Peyer's patch (tissue), 4 donors: Measurements from ENCODE around the gene IL20RB.

ENCODE experiments used
- CTCF ChIP-seq, 6 experiments: fragments of 450-650 bp in 4 of 6; fragments of 200-600 bp in 2 of 6; sonication (generic) in 1 of 6; IDR thresholded peaks; one replicate each; pipeline ENCODE4 v1.5.1; 2017 to 2019; ENCODE audit warnings: antibody characterized with exemption in 6 of 6, mild to moderate bottlenecking in 3 of 6, moderate library complexity in 1 of 6
- POLR2A ChIP-seq, 2 donors: fragments of 450-650 bp; IDR thresholded peaks; one replicate each; pipeline ENCODE4 v1.5.1; 2017; ENCODE audit warnings: antibody characterized with exemption in 2 of 2, mild to moderate bottlenecking in 2 of 2, moderate library complexity in 2 of 2

- no peak for TF ChIP-seq CTCF (IDR thresholded peaks at IDR 0.05)
- no peak for TF ChIP-seq POLR2A (IDR thresholded peaks at IDR 0.05)
These were observed 15.0 kb upstream of the IL20RB start for GRCh38 chr3:136942803-136943202.
